Ureter (tissue), 1 donor: ENCODE results near the gene SEPTIN10. TPM values are rescaled to one million over a fixed set of nuclear protein-coding genes. Genes with fewer than 3 reads are reported as not detected.
A peak's percentile ranks its signal among the peaks of the same experiment; 100 is the strongest.

Source experiments
- DNase-seq: peaks from one replicate; pipeline ENCODE4 v3.0.0-alpha.2; 2020; ENCODE audit warnings: low spot score
- total RNA-seq: library from RNA; stranded (reverse); gene quantifications from one replicate; pipeline ENCODE4 v1.2.4, GENCODE V29; 2023
- donor health status: DM: yes; HTN: yes; CAD: no.

The SEPTIN10 gene
- total RNA-seq, 1 donor from 2014 or later, result 91.7 TPM

GRCh38 chr2:109523121-109523520, 90.6 kb downstream of the SEPTIN10 start:
- DNase-seq, result no peak

GRCh38 chr2:109522063-109522374, 91.7 kb downstream of the SEPTIN10 start:
- DNase-seq, result no peak

- no peak for DNase-seq
These were observed 92.3 kb downstream of the SEPTIN10 start for GRCh38 chr2:109521233-109522062.

- DNase-seq, result no peak
These were observed 94.3 kb downstream of the SEPTIN10 start for GRCh38 chr2:109519513-109519912.

- DNase-seq, result no peak
These were observed 96.5 kb downstream of the SEPTIN10 start for GRCh38 chr2:109517118-109517889.

- DNase-seq, result no peak
These were observed 97.2 kb downstream of the SEPTIN10 start for GRCh38 chr2:109516445-109517117.

GRCh38 chr2:109514857-109515256, 98.9 kb downstream of the SEPTIN10 start:
- no peak for DNase-seq

- peak; percentile 62 for DNase-seq
These were observed 99.8 kb downstream of the SEPTIN10 start for GRCh38 chr2:109513749-109514588.

GRCh38 chr2:109513230-109513629, 100.5 kb downstream of the SEPTIN10 start:
- no peak for DNase-seq

- no peak for DNase-seq
These were observed 101.7 kb downstream of the SEPTIN10 start for GRCh38 chr2:109512076-109512475.

- no peak for DNase-seq
These were observed 102.6 kb downstream of the SEPTIN10 start for GRCh38 chr2:109511168-109511567.

GRCh38 chr2:109510136-109511028, 103.4 kb downstream of the SEPTIN10 start:
- DNase-seq, result peak; percentile 84

- no peak for DNase-seq
These were observed 105.2 kb downstream of the SEPTIN10 start for GRCh38 chr2:109508556-109508955.

GRCh38 chr2:109507828-109508227, 105.9 kb downstream of the SEPTIN10 start:
- no peak for DNase-seq

GRCh38 chr2:109507217-109507616, 106.5 kb downstream of the SEPTIN10 start:
- DNase-seq, result no peak

- DNase-seq, result no peak
These were observed 110.6 kb downstream of the SEPTIN10 start for GRCh38 chr2:109503191-109503590.

GRCh38 chr2:109501461-109501860, 112.3 kb downstream of the SEPTIN10 start:
- DNase-seq, result no peak

- DNase-seq, result no peak
These were observed 112.9 kb downstream of the SEPTIN10 start for GRCh38 chr2:109500910-109501309.

- peak; percentile 68 for DNase-seq
These were observed 114.2 kb downstream of the SEPTIN10 start for GRCh38 chr2:109499566-109499965.

GRCh38 chr2:109498906-109499305, 114.9 kb downstream of the SEPTIN10 start:
- no peak for DNase-seq
